ENCODE measurements around the gene CTSZ. TPM values are rescaled to one million over a fixed set of nuclear protein-coding genes. Genes with fewer than 3 reads are reported as not detected.
"Not testable (repeated sequence)": the region's sequence is repeated elsewhere in the genome, so short reads cannot be mapped to it uniquely, and the experiment has no call there.

Gene CTSZ
- total and polyA plus RNA-seq, 7 donors, result 93.9 to 312 (median 127) TPM

DNA sequence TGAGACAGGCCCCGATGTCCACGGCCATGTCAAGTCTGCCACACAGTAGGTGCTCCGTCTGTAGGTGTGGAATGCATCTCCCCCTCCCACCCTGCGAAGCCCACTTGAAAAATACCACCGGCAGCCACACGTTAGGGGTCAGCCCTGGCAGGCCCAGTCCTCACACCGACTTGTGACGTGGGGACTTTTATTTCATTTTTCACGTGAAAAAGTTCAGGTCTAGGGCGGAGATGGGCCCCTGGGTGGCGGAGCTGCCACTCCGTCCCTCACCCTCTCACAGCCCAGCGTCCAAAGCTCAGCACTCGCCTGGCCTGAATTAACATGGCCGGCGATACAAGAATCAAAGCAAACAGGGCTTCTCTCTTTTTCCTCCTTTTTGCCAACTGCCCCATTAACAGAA lies 8.4 kb upstream of the CTSZ start:
- intact Hi-C loops (cut with DNase I), result no loop called here
- no peaks in the 10 kb centered on the region for H3K36me3 ChIP-seq
- no peak for TF ChIP-seq POLR2AphosphoS5 (IDR thresholded peaks at IDR 0.05)
- TF ChIP-seq, protein P1, sequence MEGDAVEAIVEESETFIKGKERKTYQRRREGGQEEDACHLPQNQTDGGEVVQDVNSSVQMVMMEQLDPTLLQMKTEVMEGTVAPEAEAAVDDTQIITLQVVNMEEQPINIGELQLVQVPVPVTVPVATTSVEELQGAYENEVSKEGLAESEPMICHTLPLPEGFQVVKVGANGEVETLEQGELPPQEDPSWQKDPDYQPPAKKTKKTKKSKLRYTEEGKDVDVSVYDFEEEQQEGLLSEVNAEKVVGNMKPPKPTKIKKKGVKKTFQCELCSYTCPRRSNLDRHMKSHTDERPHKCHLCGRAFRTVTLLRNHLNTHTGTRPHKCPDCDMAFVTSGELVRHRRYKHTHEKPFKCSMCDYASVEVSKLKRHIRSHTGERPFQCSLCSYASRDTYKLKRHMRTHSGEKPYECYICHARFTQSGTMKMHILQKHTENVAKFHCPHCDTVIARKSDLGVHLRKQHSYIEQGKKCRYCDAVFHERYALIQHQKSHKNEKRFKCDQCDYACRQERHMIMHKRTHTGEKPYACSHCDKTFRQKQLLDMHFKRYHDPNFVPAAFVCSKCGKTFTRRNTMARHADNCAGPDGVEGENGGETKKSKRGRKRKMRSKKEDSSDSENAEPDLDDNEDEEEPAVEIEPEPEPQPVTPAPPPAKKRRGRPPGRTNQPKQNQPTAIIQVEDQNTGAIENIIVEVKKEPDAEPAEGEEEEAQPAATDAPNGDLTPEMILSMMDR (IDR thresholded peaks at IDR 0.05), result no peak
- TF ChIP-seq POLR2A (IDR thresholded peaks at IDR 0.05), result no peak
- no peak for TF ChIP-seq EP300 (IDR thresholded peaks at IDR 0.05)
- H3K4me1 ChIP-seq, result no peaks in the 10 kb centered on the region
- WGBS, 2 donors, result 94% methylated on average over 16 of the region's 16 CpGs
- peak; percentile 40 for DNase-seq
- no peak overlapping the region for H3K27ac ChIP-seq
- no peaks in the 10 kb centered on the region for H3K27me3 ChIP-seq
- no peak overlapping the region for H3K4me3 ChIP-seq
- no peaks in the 10 kb centered on the region for H3K9me3 ChIP-seq

- no peak overlapping the region for H3K27ac ChIP-seq
- TF ChIP-seq, protein P1 (IDR thresholded peaks at IDR 0.05), result no peak
- TF ChIP-seq POLR2A (IDR thresholded peaks at IDR 0.05) (no peak), POLR2AphosphoS5 (IDR thresholded peaks at IDR 0.05) (no peak), EP300 (IDR thresholded peaks at IDR 0.05) (no peak)
- peak; percentile 33 for DNase-seq
- 88 to 92% methylated on average over 17 of the region's 17 CpGs for WGBS, 2 donors
- no peak overlapping the region for H3K4me3 ChIP-seq
- no peaks in the 10 kb centered on the region for H3K36me3 ChIP-seq
- H3K9me3 ChIP-seq, result no peaks in the 10 kb centered on the region
- intact Hi-C loops (cut with DNase I), result no loop called here
- H3K4me1 ChIP-seq, result no peaks in the 10 kb centered on the region
- no peaks in the 10 kb centered on the region for H3K27me3 ChIP-seq
Observed at GRCh38 chr20:59014680-59015389, 7.8 kb upstream of the CTSZ start.

DNA sequence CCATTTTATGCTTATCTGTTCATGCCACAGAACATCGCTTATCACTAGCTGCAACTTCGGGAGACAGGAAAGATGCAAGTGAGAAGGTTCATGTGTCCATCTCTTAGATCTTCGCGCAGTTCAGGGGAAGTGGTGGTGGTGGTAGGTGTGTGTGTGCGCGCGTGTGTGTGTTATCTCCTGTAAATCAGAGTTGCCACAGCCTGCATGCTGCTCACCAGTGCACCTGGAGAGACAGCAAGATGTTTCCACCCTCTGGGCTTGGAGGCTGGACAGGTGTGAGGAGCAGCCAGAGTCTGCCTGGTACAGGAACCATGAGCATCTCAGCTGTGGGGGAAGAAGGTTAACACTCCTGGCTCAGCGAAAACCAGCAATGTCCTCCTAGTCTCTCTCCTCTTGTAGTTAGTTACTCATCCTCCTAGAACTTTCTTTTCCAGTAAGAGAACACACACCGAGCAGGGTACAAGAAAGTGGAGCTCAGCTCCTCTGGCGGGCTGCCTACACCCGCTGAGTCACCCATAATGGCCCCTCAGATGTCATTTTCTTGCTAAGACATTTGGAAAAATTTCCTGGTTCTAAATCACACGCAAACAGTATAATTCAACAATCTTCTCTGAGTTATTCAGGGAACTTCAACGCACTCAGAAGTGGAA lies 7.0 kb upstream of the CTSZ start:
- no peak overlapping the region for H3K4me3 ChIP-seq
- intact Hi-C loops (cut with DNase I), result no loop called here
- no peaks in the 10 kb centered on the region for H3K4me1 ChIP-seq
- no peaks in the 10 kb centered on the region for H3K9me3 ChIP-seq
- no peaks in the 10 kb centered on the region for H3K27me3 ChIP-seq
- H3K27ac ChIP-seq, result no peak overlapping the region
- no peaks in the 10 kb centered on the region for H3K36me3 ChIP-seq
- DNase-seq, result peak; percentile 33
- WGBS, 2 donors, result 67 to 79% methylated on average over 13 of the region's 13 CpGs
- TF ChIP-seq EP300 (IDR thresholded peaks at IDR 0.05) (no peak), POLR2AphosphoS5 (IDR thresholded peaks at IDR 0.05) (no peak), POLR2A (IDR thresholded peaks at IDR 0.05) (no peak)
- TF ChIP-seq, protein P1 (IDR thresholded peaks at IDR 0.05), result no peak

DNA sequence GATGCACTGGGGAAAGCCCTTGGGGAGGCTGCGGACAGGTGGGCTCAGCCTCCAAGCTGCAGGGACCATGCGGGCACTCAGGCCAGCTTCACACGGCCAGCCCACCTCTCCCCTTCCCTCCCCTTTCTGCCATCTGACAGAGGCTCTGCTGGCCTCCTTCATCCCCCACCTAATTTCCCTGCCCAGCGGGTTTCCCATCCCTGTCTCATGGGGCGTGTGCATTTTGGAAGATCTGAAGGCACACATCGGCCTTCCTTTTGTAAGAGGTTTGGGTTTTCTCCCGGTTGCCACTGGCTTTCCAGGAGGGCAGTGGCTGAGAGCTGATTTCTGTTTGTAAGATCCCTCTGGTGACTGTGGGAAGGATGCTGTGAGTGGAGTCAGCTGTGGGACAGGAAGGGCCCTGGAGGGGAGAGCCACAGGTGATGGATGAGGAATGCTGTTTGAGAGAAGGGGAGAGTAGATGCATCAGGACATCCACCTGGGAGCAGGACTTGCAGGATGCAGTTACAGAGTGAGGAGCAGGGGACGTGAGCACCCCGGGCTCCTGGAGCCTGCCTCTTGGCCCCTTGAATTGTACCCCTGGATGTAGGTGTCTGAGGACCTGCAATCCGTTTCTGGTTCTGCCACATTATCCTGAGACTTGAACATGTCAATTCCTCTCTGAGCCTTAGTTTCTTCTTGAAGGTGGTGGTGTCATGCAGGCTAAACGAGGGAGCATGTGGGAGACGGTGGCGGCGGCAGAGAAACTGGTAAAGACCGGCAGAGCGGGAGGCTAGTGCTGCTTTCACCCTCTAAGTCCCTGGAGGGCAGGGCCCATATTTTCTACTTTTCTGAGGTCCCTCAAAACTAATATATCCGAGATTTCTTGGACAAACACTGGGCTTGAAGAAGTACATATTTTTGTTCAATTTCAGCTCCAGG lies 6.2 kb upstream of the CTSZ start:
- TF ChIP-seq EP300 (IDR thresholded peaks at IDR 0.05), result no peak
- TF ChIP-seq, protein P1 (IDR thresholded peaks at IDR 0.05), result no peak
- no peak for TF ChIP-seq POLR2AphosphoS5 (IDR thresholded peaks at IDR 0.05)
- TF ChIP-seq POLR2A (IDR thresholded peaks at IDR 0.05), result no peak
- Histone ChIP-seq H3K4me1 (no peaks in the 10 kb centered on the region), H3K4me3 (no peak overlapping the region), H3K27ac (no peak overlapping the region), H3K36me3 (no peaks in the 10 kb centered on the region), H3K9me3 (no peaks in the 10 kb centered on the region), H3K27me3 (no peaks in the 10 kb centered on the region)
- peak; percentile 52 for DNase-seq
- 92 to 93% methylated on average over 17 of the region's 17 CpGs for WGBS, 2 donors
- intact Hi-C loops (cut with DNase I), result no loop called here

DNA sequence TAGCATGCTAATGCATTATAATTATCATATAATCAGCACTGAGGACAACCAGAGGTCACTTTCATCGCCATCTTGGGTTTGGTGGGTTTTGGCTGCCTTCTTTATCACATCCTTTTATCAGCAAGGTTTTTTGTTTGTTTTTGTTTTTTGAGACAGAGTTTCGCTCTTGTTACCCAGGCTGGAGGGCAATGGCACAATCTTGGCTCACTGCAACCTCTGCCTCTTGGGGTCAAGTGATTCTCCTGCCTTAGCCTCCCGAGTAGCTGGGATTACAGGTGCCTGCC lies 4.8 kb upstream of the CTSZ start:
- H3K27me3 ChIP-seq, result not testable (repeated sequence)

More for the DNA sequence above, 4.8 kb upstream of the CTSZ start:
- peaks cover 0 to 10% (median 6%) of the 10 kb centered on the region in 4 donors for H3K4me1 ChIP-seq
- H3K4me3 ChIP-seq; H3K9me3 ChIP-seq; intact Hi-C loops (cut with DNase I); DNase-seq; H3K36me3 ChIP-seq: not testable (repeated sequence)
- WGBS, 2 donors, result 92 to 94% methylated on average over 3 of the region's 3 CpGs
- H3K27ac ChIP-seq, result peak overlapping the region in 1 of 4 donors; percentile 42

Data from sigmoid colon (tissue), 7 donors.